Measurements from ENCODE around the gene PDLIM7. TPM values are rescaled to one million over a fixed set of nuclear protein-coding genes. Genes with fewer than 3 reads are reported as not detected.
A peak's percentile ranks its signal among the peaks of the same experiment; 100 is the strongest.

Gene PDLIM7
- total and polyA plus RNA-seq, 2 of the 4 experiments (the other 2 are of a cell fraction) = 70.4 to 534 TPM

GRCh38 chr5:177457852-177458681, 39.3 kb downstream of the PDLIM7 start:
- Histone ChIP-seq H3K9ac (ENCODE audit: low read depth, low read length) (no peak overlapping the region), H4K20me1 (ENCODE audit: insufficient read depth, low read length) (peaks cover 78% of the 10 kb centered on the region), H3K4me1 (ENCODE audit: control insufficient read depth, insufficient read depth, low read length) (peaks cover 8% of the 10 kb centered on the region)

More at GRCh38 chr5:177457852-177458681, 39.3 kb downstream of the PDLIM7 start:
- Histone ChIP-seq H3K56ac (ENCODE audit: extremely low read depth, insufficient read depth, low read length) (no peak overlapping the region), H3K9me1 (ENCODE audit: insufficient read depth, low read length) (no peaks in the 10 kb centered on the region), H4K91ac (ENCODE audit: insufficient read depth, low read depth, low read length) (no peak overlapping the region), H3K4me3 (ENCODE audit: insufficient read depth, low read depth, low read length) (no peak overlapping the region), H4K5ac (ENCODE audit: low read depth, low read length) (no peak overlapping the region), H3K9me3 (ENCODE audit: control insufficient read depth, insufficient read depth, low read length) (no peaks in the 10 kb centered on the region), H3K4me2 (ENCODE audit: low read depth, low read length) (no peak overlapping the region), H3K27ac (ENCODE audit: insufficient read depth, low read length) (no peak overlapping the region), H2AK9ac (replicated peaks; ENCODE audit: low read depth, low read length, poor library complexity) (peak overlapping the region; percentile 50), H3K14ac (replicated peaks; ENCODE audit: low read depth, low read length) (no peak overlapping the region), H4K8ac (ENCODE audit: low read depth in 2 of 2, low read length in 2 of 2) (no peak overlapping the region), H2BK120ac (ENCODE audit: low read depth, low read length) (no peak overlapping the region), H3K23ac (ENCODE audit: low read depth, low read length) (no peak overlapping the region), H2AK5ac (ENCODE audit: low read depth, low read length) (no peak overlapping the region), H3K36me3 (ENCODE audit: control insufficient read depth, insufficient read depth, low read length) (peaks cover 53% of the 10 kb centered on the region), H2BK20ac (ENCODE audit: low read depth, low read length) (no peak overlapping the region), H3K79me1 (ENCODE audit: low read depth in 1 of 2, low read length in 2 of 2) (peaks cover 6 to 24% of the 10 kb centered on the region in 2 experiments; a peak in 3 of 4 replicates), H2BK15ac (ENCODE audit: low read depth, low read length) (no peak overlapping the region), H3K18ac (ENCODE audit: low read depth, low read length) (no peak overlapping the region), H3K27me3 (ENCODE audit: control insufficient read depth, insufficient read depth, low read length) (no peaks in the 10 kb centered on the region), H3K4ac (ENCODE audit: low read depth, low read length) (no peak overlapping the region), H2AFZ (replicated peaks; ENCODE audit: low read length, poor library complexity) (no peak overlapping the region), H2BK5ac (ENCODE audit: low read depth, low read length, poor library complexity, severe bottlenecking) (no peak overlapping the region)
- no TSS peak for BruUV-seq (replicated peaks)
- dilution Hi-C loops (cut with HindIII; ENCODE audit: low sequenced_read_pairs, unreplicated experiment) (no loop called here), in situ Hi-C loops (cut with MboI; ENCODE audit: low sequenced_read_pairs) (no loop called here), intact Hi-C loops (cut with micrococcal nuclease) (loop anchor here (2.0 kb wide), 1 partner anchor 147 kb away; the partner anchor contains the start of gene MXD3)
- no peak for DNase-seq
- ChIA-PET POLR2A (ENCODE audit: unreplicated experiment) (interaction anchor here (0.6 kb wide), 1 partner anchor 88 kb away, joined by 7 read pairs; no protein-coding TSS in a partner anchor), CTCF (interaction anchor here (1.0 to 1.6 kb wide), 7 partner anchors 10 to 69 kb away, joined by 3 to 11 read pairs (median 5); no protein-coding TSS in a partner anchor)
- no peak for ATAC-seq (ENCODE audit: low read depth)
- TF ChIP-seq, protein P1, sequence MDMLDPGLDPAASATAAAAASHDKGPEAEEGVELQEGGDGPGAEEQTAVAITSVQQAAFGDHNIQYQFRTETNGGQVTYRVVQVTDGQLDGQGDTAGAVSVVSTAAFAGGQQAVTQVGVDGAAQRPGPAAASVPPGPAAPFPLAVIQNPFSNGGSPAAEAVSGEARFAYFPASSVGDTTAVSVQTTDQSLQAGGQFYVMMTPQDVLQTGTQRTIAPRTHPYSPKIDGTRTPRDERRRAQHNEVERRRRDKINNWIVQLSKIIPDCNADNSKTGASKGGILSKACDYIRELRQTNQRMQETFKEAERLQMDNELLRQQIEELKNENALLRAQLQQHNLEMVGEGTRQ (IDR thresholded peaks at IDR 0.05; ENCODE audit: low read depth, low read length) = no peak
- TF ChIP-seq MAZ (IDR thresholded peaks at IDR 0.05; ENCODE audit: borderline replicate concordance, low read depth, low read length) = no peak
- TF ChIP-seq ELK1 (IDR thresholded peaks at IDR 0.05; ENCODE audit: borderline replicate concordance, low read depth, low read length) = no peak
- TF ChIP-seq, protein P2, sequence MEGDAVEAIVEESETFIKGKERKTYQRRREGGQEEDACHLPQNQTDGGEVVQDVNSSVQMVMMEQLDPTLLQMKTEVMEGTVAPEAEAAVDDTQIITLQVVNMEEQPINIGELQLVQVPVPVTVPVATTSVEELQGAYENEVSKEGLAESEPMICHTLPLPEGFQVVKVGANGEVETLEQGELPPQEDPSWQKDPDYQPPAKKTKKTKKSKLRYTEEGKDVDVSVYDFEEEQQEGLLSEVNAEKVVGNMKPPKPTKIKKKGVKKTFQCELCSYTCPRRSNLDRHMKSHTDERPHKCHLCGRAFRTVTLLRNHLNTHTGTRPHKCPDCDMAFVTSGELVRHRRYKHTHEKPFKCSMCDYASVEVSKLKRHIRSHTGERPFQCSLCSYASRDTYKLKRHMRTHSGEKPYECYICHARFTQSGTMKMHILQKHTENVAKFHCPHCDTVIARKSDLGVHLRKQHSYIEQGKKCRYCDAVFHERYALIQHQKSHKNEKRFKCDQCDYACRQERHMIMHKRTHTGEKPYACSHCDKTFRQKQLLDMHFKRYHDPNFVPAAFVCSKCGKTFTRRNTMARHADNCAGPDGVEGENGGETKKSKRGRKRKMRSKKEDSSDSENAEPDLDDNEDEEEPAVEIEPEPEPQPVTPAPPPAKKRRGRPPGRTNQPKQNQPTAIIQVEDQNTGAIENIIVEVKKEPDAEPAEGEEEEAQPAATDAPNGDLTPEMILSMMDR (conservative IDR thresholded peaks at IDR 0.05; ENCODE audit: low read depth, low read length) = no peak
- TF ChIP-seq BHLHE40 (IDR thresholded peaks at IDR 0.05; ENCODE audit: low read depth, low read length) = no peak
- TF ChIP-seq CHD1 (IDR thresholded peaks at IDR 0.05; ENCODE audit: low read depth, low read length) = no peak
- TF ChIP-seq NFE2L2 (IDR thresholded peaks at IDR 0.05; ENCODE audit: low read depth, low read length) = no peak
- WGBS, 2 experiments (ENCODE audit: extremely low coverage in 2 of 2, insufficient read length in 1 of 2) = 84% methylated on average over 8 of the region's 20 CpGs; no CpG with 5 or more reads in 1 of the 2 experiments

Data from IMR-90 (cell line).